ENCODE measurements around the gene MCF2. TPM values are rescaled to one million over a fixed set of nuclear protein-coding genes. Genes with fewer than 3 reads are reported as not detected.

The MCF2 gene
- total RNA-seq, 6 experiments from 2014 or later, result 0.11 to 0.25 (median 0.17) TPM; not detected in 2

- no peaks in the 10 kb centered on the region for H3K4me1 ChIP-seq
- DNase-seq (no peak), ATAC-seq (no peak)
- no peak for TF ChIP-seq POLR2A (IDR thresholded peaks at IDR 0.05)
- no peak for TF ChIP-seq CTCF (IDR thresholded peaks at IDR 0.05)
- H3K27me3 ChIP-seq, result no peaks in the 10 kb centered on the region
- no peak overlapping the region for H3K4me3 ChIP-seq
- no peaks in the 10 kb centered on the region for H3K36me3 ChIP-seq
- H3K9me3 ChIP-seq, result no peaks in the 10 kb centered on the region
- 26% methylated on average over 10 of the region's 10 CpGs for WGBS (ENCODE audit: insufficient coverage, low coverage, low lambda C conversion rate, missing lambda C conversion rate)
- no peak overlapping the region for H3K27ac ChIP-seq
- intact Hi-C loops (cut with DNase I), result no loop called here
Observed at GRCh38 chrX:139642241-139642927, 65.6 kb downstream of the MCF2 start.

- 54% methylated on average over 2 of the region's 2 CpGs for WGBS (ENCODE audit: insufficient coverage, low coverage, low lambda C conversion rate, missing lambda C conversion rate)
- no peaks in the 10 kb centered on the region for H3K9me3 ChIP-seq
Observed at GRCh38 chrX:139640259-139640658, 67.7 kb downstream of the MCF2 start.

GRCh38 chrX:139639253-139639652 is 68.7 kb downstream of the MCF2 start:
- Histone ChIP-seq H3K36me3 (no peaks in the 10 kb centered on the region), H3K27me3 (no peaks in the 10 kb centered on the region), H3K4me1 (no peaks in the 10 kb centered on the region), H3K4me3 (no peak overlapping the region), H3K27ac (no peak overlapping the region), H3K9me3 (no peaks in the 10 kb centered on the region)
- DNase-seq (no peak), ATAC-seq (no peak)
- no peak for TF ChIP-seq POLR2A (IDR thresholded peaks at IDR 0.05)
- TF ChIP-seq CTCF (IDR thresholded peaks at IDR 0.05), result no peak
- WGBS (ENCODE audit: insufficient coverage, low coverage, low lambda C conversion rate, missing lambda C conversion rate), result 54% methylated on average over 8 of the region's 8 CpGs
- intact Hi-C loops (cut with DNase I), result no loop called here

More at GRCh38 chrX:139640259-139640658, 67.7 kb downstream of the MCF2 start:
- no peak for ATAC-seq
- TF ChIP-seq POLR2A (IDR thresholded peaks at IDR 0.05), result no peak
- no peak for TF ChIP-seq CTCF (IDR thresholded peaks at IDR 0.05)
- no peaks in the 10 kb centered on the region for H3K27me3 ChIP-seq
- no peak overlapping the region for H3K27ac ChIP-seq
- no peak for DNase-seq
- no peak overlapping the region for H3K4me3 ChIP-seq
- H3K36me3 ChIP-seq, result no peaks in the 10 kb centered on the region
- intact Hi-C loops (cut with DNase I), result no loop called here
- no peaks in the 10 kb centered on the region for H3K4me1 ChIP-seq

GRCh38 chrX:139600105-139600504 is 107.9 kb downstream of the MCF2 start:
- ATAC-seq, result no peak
- no peak overlapping the region for H3K27ac ChIP-seq
- WGBS (ENCODE audit: insufficient coverage, low coverage, low lambda C conversion rate, missing lambda C conversion rate), result 50% methylated on average over 1 of the region's 1 CpG
- TF ChIP-seq POLR2A (IDR thresholded peaks at IDR 0.05) (no peak), CTCF (IDR thresholded peaks at IDR 0.05) (no peak)
- no peaks in the 10 kb centered on the region for H3K36me3 ChIP-seq
- intact Hi-C loops (cut with DNase I), result no loop called here
- H3K27me3 ChIP-seq, result no peaks in the 10 kb centered on the region
- no peak for DNase-seq
- H3K9me3 ChIP-seq, result no peaks in the 10 kb centered on the region
- no peak overlapping the region for H3K4me3 ChIP-seq
- no peaks in the 10 kb centered on the region for H3K4me1 ChIP-seq
